GM19324 (cell line): ENCODE data around the gene GTF2E1.
A peak's percentile ranks its signal among the peaks of the same experiment; 100 is the strongest.
"Not testable (repeated sequence)": the region's sequence is repeated elsewhere in the genome, so short reads cannot be mapped to it uniquely, and the experiment has no call there.

ENCODE experiments used
- ATAC-seq: cut with Tn5 transposase; IDR thresholded peaks from one replicate; pipeline ENCODE4 v1.9.1; 2021; ENCODE audit warnings: mild to moderate bottlenecking, moderate library complexity; ENCODE audit not compliant: unreplicated experiment, low FRiP score

GTF2E1 gene

DNA sequence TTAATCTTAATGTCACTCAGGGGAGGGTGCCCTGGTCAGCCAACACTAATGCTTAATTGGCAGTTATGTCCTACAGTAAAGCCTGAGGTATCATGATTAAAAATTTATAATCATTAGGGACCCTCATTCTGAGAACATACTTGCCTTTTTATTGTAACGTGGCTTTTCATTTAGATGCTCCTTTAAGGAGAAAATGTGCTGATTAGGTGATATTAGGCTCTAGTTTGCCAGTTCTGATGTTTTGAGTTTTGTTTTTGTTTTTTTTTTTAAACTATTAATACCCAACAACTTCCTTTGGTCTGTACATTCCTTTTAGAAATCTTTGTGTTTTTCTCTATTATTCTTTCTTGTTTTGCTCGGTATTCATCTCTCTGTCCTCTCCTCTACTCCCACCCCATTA is 10.3 kb downstream of the GTF2E1 start:
- no peak for ATAC-seq

DNA sequence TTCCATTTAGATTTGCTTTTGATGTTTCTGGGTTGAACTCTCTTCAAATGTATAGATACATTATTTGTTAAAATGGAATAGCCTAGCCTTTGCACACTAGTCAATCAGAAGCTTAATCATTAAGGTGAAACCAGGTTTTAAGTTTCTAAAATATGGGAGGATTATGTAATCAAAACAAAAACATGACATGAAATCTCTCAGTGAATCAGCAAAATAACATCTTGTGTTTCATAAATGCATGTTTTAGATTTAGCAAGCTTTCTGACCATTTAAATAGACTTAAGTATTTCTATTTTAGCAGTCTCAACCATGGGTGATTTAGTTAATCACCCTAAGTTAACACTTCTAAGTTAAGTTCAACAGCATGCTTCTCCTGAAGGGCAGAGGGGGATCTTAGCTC is 11.3 kb downstream of the GTF2E1 start:
- ATAC-seq, result no peak

DNA sequence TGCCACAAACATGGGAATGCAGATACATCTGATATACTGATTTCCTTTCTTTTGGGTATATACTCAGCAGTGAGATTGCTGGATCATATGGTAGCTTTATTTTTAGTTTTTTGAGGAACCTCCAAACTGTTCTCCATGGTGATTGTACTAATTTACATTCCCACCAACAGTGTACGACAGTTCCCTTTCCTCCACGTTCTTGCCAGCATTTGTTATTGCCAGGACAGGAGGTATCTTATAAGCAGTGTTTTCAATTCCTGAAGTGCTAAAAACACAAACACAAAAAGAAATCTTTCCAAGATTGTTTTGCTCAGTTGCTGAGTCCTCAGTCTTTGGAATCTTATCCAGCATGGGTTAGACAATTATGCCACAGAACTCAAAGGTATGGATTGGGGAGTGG is 13.5 kb downstream of the GTF2E1 start:
- no peak for ATAC-seq

DNA sequence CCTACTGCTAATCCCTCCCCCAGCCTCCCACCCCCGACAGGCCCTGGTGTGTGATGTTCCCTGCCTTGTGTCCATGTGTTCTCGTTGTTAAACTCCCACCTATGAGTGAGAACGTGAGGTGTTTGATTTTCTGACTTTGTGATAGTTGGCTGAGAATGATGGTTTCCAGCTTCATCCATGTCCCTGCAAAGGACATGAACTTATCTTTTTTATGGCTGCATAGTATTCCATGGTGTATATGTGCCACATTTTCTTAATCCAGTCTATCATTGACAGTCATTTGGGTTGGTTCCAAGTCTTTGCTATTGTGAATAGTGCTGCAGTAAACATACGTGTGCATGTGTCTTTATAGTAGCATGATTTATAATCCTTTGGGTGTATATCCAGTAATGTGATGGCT is 16.0 kb downstream of the GTF2E1 start:
- ATAC-seq, result not testable (repeated sequence)

DNA sequence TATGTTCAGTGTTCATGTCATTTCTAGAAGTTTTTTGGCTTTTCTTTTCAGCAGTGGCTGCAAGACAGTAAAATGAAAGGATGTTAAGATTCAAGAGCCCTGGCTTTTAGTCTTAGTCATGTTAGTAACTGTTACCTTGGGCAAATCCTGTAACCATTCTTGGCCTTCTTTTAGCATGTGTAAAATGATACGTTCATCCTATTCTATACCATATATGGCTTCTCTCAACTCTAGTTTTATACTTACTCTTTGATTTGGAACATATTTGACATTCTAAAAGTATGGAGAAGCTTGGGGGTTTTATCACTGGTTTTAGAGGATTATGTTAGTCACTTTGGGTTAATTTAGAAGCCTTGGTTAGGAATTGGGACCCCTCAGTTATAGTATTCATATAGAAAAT is 20.1 kb downstream of the GTF2E1 start:
- no peak for ATAC-seq

DNA sequence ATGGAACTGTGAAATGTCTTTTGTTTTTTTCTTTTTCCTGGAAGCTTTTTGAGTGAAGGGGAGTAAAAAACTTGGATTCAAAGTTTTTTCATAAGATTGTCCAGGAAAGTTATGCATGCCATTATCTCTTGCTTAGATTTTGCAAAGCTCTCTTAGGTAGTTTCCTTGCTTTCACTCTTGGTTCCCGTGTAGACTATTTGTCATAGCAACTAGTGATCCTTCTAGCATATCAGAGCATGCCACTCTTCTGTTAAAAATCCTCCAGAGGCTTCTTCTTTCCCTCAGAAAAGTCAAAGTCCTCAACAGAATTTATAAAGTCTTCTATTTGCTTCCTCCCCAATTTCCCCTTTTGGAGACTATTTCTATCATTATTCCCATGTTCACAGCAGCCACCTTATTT is 21.1 kb downstream of the GTF2E1 start:
- peak; percentile 73 for ATAC-seq

DNA sequence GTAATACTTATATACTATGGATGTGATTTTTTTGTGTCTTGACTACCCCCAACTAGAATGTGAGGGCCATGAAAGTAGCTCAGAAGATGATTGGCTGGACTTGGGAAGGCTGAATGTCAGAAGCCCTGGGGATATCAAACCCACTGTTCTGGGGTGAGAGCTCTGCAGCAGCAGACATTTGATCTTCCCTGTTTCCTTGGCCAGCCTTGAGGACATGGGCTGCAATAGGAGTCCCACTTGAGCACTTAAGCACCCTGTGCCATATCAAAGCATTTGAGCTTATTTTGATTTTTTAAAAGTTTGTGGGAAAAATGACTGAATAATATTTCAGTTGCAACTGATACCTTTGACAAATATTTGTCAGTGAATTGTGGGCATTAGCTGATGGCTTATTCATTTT is 21.7 kb downstream of the GTF2E1 start:
- ATAC-seq, result no peak

DNA sequence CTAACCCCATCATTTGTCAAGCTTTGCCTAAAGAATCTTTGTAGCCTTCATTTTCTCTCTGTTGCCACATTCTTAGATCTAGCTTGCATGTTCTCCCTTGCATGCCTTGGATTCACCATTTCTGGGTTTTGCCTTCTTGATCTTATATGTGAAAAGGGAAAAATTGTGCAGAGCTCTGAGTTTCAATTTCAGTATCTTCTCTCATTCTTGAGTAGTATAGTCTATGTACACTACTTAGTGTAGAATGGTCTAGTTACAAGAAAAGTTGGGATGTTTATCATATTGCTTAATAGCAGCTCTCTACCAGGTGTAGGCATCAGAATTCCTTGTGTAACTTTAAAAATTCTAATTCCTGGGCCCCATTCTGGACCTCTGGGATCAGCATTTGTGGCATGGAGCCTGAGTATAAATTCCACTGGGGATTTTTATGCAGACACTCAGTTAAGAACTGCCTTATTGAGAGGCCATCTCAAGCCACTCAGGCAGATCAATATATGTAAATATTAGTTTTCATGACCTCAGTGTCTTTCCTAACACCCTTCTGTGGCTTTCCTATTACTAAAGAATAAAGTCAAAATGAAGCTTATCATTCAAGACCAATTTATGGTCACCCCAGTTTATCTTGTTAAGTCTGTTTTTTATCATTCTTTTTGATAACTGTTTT is 23.4 kb downstream of the GTF2E1 start:
- no peak for ATAC-seq

DNA sequence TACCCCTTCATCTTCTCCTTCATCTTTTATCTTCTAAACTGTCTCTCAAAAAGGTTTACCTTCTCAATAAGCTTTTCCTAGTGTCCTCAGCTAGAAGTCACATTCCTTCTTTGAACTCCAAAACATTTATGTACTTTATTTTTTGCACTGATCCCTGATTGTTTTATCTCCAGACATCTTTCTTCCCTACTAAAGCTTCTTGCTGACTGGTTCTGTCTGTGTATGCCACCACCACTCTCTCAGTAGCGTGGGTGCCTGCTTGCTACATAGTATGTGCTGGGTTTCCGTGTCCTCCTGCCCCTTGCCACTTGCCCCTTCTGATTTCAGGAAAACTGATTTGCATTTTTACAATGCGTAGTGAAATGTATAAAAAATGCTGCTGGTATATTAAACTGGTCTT is 24.0 kb downstream of the GTF2E1 start:
- no peak for ATAC-seq

DNA sequence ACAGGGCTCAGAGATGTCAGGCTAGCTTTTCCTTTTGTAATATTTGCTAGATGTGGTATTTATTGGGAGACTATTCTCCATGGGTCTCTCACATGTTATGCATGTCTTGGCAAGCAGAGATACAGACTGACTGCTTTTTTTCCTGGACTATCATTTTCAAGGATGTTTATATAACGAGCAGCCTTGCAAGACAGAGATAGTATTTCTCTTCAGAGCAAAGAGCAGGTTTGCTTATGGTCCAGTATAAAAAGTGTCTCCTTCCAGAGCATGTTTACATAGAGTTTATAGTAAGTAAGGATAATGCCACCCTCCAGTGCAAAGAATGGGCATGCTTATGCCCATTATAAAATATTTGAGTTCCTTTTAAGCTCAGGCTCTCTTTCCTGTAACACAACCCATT is 24.6 kb downstream of the GTF2E1 start:
- no peak for ATAC-seq

DNA sequence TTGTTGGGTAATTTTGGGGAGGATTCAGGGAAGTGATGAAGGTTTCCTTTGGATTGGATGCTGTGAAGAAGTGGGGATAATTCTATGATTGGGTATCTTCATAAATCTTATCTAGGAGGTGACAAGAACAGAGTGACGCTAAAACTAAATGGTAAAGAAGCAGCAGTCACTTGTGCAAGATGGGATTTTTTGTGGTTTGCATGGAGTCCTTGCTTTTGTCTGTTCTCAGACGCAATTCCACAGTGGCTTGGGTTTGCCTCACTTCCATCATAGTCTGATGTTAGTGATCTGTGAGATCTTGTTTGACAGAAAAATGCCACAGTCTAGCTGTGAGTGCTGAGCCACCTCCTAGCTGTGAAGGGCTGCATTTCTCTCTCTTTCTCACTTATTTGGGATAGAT is 26.9 kb downstream of the GTF2E1 start:
- ATAC-seq, result no peak

DNA sequence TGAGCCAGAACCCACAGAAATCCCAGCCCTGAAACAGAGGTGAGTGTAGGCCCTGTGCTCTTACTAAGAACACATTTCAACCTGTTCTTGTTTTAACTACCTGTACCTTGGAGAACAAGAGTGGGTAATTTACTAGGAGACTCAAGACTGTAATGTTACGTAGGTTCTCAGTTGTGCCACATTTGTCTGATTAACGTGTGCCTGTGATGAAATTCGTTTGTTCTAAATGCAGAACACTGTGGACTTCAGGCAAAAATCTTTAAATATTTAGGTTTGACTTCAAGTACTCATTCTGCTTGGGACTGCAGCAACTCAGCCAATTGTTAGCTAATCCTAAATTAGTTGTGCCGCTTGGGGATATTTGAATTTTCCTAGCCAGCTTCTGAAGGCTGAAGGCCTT is 28.3 kb downstream of the GTF2E1 start:
- ATAC-seq, result no peak

DNA sequence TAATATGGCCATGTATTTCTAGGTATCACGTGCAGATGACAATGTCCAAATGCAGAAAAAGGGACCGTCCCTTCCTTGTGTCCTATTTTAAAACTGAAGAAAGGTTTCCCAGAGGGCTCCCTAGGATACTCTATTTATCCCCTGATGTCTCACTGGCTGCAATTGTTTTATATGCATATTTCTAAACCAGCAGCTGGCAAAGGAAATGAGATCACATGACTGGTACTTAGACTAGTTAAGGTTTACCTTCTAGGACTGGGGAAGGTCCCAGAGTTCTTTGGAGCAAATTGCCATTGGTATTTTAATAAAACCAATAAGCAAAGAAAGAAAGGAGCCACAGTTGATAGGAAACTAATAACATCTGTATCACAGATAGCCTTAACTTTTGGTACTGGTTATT is 29.5 kb downstream of the GTF2E1 start:
- no peak for ATAC-seq

DNA sequence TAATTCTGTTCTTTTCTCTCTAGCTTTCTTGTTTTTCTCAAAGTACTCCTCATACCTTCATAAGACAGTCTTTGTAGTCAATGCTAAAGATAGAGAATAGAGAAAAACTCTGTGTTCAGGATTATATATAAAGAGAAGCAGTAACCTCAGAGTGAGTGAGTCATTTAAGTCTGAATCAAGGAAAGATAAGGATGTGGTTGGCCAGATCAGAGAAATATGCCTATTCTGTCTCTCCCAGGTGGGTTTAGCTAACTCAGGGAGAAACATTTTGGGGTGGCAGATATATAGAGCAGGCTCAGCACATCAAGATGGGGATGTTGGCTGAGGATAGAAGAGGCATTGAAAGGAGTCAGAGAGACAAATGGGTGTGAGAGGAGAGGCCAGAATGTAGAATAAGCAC is 31.4 kb downstream of the GTF2E1 start:
- no peak for ATAC-seq

DNA sequence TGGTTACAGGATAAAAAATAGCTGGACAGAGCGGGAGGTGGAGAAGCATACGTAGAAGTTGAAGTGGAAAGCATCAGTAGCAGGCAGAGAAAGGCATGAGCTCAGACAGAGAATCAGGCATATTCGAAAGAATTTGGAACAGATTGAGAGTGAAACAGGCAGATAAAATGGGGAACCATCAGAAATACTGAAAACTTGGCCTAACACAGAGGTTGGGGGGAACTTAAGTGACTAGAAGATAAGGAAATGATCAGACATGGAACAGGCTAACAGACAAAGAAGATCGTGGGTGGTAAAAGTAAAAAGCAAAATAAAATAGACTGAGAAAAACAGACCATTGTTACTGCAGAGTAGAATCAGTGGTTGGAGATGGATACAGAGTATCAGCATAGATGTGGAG is 32.9 kb downstream of the GTF2E1 start:
- ATAC-seq, result no peak

DNA sequence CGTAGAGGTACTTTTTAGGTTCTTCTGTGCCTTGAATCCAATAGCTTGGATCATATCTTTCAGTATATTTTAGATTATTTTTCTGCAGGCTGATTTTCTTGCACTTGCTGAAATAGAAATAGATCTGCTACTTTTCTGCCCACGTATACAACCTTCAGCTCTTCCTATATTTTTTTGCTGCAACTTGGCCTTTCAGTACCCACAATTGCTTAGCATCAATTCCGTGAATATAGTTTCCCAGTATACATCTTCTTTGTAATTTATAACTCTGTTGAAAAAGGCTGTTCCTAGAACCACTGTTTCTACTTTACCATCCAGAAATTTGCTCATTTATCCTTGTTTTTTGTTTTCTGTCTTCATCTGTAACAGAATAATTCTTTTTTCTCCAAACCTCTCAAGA is 36.2 kb downstream of the GTF2E1 start:
- ATAC-seq, result no peak

DNA sequence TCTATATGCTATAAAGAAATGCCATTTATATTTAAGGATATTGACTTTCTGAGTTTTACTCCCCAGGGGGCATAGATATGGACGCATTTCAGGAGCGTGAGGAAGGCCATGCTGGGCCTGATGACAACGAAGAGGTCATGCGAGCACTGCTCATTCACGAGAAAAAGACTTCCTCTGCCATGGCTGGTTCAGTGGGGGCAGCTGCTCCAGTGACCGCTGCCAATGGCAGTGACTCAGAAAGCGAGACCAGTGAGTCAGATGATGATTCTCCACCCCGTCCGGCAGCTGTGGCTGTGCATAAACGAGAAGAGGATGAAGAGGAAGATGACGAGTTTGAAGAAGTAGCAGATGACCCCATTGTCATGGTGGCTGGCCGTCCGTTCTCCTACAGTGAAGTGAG is 38.4 kb downstream of the GTF2E1 start:
- peak; percentile 64 for ATAC-seq

DNA sequence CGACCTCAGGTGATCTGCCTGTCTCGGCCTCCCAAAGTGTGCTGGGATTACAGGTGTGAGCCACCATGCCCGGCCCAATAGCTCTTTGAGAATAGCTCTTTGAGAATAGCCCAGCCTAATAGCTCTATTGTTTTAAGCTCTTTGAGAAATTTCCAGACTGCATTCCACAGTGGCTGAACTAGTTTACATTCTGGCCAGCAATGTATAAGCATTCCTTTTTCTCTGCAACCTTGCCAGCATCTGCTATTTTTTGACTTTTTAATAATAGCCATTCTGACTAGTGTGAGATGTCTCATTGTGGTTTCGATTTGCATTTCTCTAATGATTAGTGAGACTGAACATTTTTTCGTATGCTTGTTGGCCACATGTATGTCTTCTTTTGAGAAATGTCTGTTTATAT is 43.3 kb downstream of the GTF2E1 start:
- peak; percentile 82 for ATAC-seq

DNA sequence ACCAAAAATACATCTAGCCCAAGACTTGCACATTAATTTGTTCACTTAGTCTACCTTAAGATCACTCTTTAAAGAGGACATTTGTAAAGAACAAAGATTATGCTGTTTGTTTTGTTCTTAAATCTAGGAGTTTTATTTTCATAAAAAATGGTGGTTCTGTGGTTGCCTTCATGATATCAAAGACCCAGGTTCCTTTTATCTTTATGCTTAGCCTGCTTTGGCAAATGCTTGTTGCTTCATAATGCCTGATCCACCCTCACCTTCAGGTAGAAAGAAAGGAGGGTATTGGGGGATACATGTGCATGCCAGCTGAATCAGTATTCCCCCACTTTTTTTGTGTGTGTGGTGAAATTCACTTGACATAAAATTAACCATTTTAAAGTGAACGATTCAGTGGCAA is 48.5 kb downstream of the GTF2E1 start:
- ATAC-seq, result no peak

DNA sequence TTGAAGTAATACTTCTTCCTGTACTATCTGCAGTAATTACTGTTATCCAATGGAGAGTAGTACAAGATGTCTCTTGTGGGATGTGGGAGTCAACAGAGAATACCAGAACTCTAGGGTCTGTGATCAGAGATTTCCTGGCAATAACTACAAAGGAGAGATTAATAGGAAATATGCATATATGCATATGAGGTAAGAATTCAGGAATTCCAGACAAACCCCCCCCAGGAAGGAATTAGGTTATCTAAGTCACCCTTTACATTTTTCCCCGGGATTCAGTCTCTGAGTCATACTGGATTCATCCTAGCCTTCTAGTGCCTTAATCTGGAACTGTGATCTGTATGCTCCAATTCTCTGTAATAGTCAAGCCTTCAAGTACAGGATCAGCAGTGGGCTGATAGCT is 49.4 kb downstream of the GTF2E1 start:
- no peak for ATAC-seq

DNA sequence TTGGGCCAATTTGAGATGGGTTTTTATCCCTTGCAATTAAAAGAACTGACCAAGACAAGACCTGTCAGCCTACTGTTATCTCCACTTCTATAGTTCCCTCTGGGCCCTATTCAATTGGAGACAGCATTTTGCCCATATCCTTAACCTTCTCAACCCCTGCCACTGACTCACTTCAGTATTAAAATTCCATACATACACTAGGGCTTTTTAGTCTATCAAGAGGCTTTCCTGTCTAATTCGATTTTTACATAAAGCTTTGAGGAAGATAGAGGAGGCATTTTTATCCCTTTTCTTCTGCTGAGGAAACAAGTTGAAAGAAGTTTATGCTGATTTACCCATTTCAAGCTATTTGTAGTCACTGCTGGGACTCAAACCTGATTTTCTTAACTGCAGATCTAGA is 51.1 kb downstream of the GTF2E1 start:
- ATAC-seq, result no peak

DNA sequence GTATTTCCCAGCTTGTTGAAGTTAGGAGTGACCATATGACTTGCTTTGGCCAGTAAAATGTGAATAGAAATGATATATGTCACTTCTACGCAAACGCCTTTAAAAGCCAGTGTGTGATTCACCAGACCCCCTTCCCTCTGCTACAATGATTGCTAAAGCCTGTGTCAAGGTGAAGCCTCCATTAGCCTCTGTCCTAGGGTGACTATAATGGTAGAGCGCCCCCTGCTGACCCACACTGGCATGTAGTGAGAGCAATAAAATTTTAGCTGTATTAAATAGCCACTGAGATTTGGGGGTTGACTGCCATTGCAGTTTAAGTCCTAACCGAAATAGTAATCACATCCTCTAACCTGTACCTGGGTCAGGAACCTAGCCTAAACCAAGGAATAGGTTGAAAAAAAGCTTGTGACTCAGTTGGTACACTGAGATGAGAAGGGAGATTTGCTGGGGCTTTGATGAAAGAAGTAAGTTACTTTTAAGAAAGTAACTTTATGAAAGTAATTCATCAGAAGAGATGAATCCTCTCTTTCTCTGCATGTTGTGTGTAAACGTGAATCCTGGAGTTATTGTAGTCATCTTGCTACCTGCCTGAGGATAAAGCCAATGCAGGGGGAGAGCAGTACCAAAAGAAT is 52.6 kb downstream of the GTF2E1 start:
- ATAC-seq, result peak; percentile 84

DNA sequence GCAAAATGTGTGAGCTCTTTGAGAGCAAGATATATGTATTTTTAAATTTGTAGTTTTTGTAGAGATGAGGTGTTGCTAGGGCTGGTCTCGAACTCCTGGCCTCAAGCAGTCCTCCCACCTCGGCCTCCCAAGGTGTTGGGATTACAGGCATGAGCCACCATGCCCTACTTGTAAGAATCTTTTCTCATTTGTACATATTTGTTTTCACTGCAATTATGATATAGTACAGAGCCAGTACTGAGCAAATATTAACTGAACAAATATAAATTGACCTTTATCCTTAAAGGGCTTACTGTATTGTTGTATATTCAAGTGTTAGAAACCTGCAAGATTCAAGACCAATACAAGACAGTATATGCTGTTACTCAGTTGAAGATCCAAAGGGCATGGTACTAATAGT is 53.4 kb downstream of the GTF2E1 start:
- ATAC-seq, result no peak
